Stomach (tissue), 4 donors: Measurements from ENCODE around the gene SHFL.

Experiments used
- CTCF ChIP-seq, 7 experiments: fragments of 450-650 bp in 4 of 7; fragments of 200-600 bp in 3 of 7; sonication (generic) in 3 of 7; IDR thresholded peaks; one replicate each; pipeline ENCODE4 v1.5.1; 2016 to 2019; ENCODE audit warnings: antibody characterized with exemption in 7 of 7, control low read depth in 2 of 7, mild to moderate bottlenecking in 1 of 7
- POLR2A ChIP-seq, 4 donors: fragments of 450-650 bp; IDR thresholded peaks; one replicate each; pipeline ENCODE4 v1.6.1; 2016; ENCODE audit warnings: antibody characterized with exemption in 4 of 4, control low read depth in 2 of 4, mild to moderate bottlenecking in 1 of 4, moderate library complexity in 1 of 4

DNA sequence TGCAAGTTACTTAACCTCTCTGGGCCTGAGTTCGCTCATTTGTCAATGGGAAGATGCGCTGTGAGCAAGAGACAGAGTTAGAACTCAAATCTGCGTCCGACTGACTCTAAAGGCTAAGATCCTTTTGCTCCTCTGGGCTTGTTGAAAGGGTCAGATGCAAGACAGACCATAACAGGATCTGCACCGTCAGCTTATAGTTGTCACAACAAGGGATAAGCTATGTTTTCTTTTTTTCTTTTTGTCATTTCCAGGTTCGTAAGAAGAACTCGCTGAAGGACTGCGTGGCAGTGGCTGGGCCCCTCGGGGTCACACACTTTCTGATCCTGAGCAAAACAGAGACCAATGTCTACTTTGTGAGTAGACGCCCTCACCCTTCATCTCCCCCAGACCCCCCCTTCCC, 21.1 kb downstream of the SHFL start:
- no peak for TF ChIP-seq CTCF (IDR thresholded peaks at IDR 0.05)
- no peak for TF ChIP-seq POLR2A (IDR thresholded peaks at IDR 0.05)
